ENCODE results near the gene ABCD1.
"Not testable (repeated sequence)": the region's sequence is repeated elsewhere in the genome, so short reads cannot be mapped to it uniquely, and the experiment has no call there.

ABCD1 gene

GRCh38 chrX:153724252-153725038, at the start of gene ABCD1, which contains the start of gene BCAP31:
TSS of gene ABCD1 (plus strand) at chrX:153724856. CDS start at chrX:153725267, 411 bp downstream.
TSS of gene BCAP31 (minus strand) at chrX:153724387. CDS start at chrX:153723244, 1,143 bp downstream.
- DNase-seq = no peak

- no peak for DNase-seq
Measured at GRCh38 chrX:153681175-153681574, 43.5 kb upstream of the ABCD1 start.

GRCh38 chrX:153683486-153683885, 41.2 kb upstream of the ABCD1 start:
- DNase-seq = not testable (repeated sequence)

- no peak for DNase-seq
Measured at GRCh38 chrX:153684467-153685155, 40.0 kb upstream of the ABCD1 start.

GRCh38 chrX:153685156-153685536, 39.5 kb upstream of the ABCD1 start:
- DNase-seq = no peak

GRCh38 chrX:153685751-153686696, 38.6 kb upstream of the ABCD1 start:
- no peak for DNase-seq

- DNase-seq = no peak
Measured at GRCh38 chrX:153686711-153687110, 37.9 kb upstream of the ABCD1 start.

GRCh38 chrX:153687121-153688039, 37.3 kb upstream of the ABCD1 start, which contains the start of gene SLC6A8:
TSS of gene SLC6A8 (plus strand) at chrX:153687926. CDS start at chrX:153688575, 649 bp downstream.
- DNase-seq = no peak

GRCh38 chrX:153688071-153688470, 36.6 kb upstream of the ABCD1 start:
- DNase-seq = no peak

GRCh38 chrX:153688506-153688905, 36.1 kb upstream of the ABCD1 start:
- no peak for DNase-seq

GRCh38 chrX:153688911-153689590, 35.6 kb upstream of the ABCD1 start:
- no peak for DNase-seq

- no peak for DNase-seq
Measured at GRCh38 chrX:153689654-153690465, 34.8 kb upstream of the ABCD1 start.

GRCh38 chrX:153690466-153690865, 34.2 kb upstream of the ABCD1 start:
- no peak for DNase-seq

GRCh38 chrX:153691032-153691827, 33.4 kb upstream of the ABCD1 start:
- not testable (repeated sequence) for DNase-seq

GRCh38 chrX:153692003-153692402, 32.7 kb upstream of the ABCD1 start:
- no peak for DNase-seq

- DNase-seq = no peak
Measured at GRCh38 chrX:153692611-153693156, 32.0 kb upstream of the ABCD1 start.

- no peak for DNase-seq
Measured at GRCh38 chrX:153693216-153694086, 31.2 kb upstream of the ABCD1 start.

GRCh38 chrX:153694256-153694655, 30.4 kb upstream of the ABCD1 start:
- DNase-seq = not testable (repeated sequence)
